GM19397 (cell line): ENCODE data around the gene ZNF575.

Experiments used
- ATAC-seq: cut with Tn5 transposase; IDR thresholded peaks from one replicate; pipeline ENCODE4 v1.9.1; 2021; ENCODE audit warnings: mild to moderate bottlenecking, moderate library complexity; ENCODE audit not compliant: unreplicated experiment

Gene ZNF575, protein sequence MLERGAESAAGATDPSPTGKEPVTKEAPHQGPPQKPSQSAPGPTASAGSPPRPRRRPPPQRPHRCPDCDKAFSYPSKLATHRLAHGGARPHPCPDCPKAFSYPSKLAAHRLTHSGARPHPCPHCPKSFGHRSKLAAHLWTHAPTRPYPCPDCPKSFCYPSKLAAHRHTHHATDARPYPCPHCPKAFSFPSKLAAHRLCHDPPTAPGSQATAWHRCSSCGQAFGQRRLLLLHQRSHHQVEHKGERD

DNA sequence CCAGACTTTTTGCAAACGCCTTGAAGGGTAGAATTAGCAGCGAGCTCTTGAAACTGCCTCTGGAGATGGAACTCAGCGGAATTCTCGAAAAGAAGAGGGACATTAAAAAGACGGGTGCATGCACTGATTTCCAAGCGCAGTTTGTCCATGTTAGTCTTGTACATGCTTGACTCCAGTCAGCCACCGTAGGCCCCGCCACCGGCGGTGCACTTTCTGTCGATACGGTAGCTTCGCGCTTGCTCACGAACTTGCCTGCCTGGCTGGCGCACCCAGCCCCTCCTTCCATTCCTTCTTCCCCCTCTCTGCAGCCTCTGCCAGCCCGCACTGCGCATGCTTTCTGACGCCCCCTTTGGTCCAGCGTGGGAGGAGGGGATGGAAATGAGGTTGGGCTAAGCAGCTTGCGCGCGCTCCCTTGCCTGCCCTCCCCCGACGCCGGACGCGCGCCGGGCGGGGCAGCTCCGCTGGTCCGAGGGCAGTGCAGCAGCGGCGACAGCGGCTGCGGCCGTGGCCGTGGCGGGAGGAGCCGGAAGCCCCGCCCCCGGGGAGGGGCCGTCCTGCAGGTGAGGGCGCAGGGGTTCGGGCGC is at the start of gene ZNF575:
TSS of gene ZNF575 (plus strand) at position 227 of the 584 bp plus-strand sequence. CDS start 1,235 bp downstream, outside the sequence.
- peak; percentile 63 for ATAC-seq

DNA sequence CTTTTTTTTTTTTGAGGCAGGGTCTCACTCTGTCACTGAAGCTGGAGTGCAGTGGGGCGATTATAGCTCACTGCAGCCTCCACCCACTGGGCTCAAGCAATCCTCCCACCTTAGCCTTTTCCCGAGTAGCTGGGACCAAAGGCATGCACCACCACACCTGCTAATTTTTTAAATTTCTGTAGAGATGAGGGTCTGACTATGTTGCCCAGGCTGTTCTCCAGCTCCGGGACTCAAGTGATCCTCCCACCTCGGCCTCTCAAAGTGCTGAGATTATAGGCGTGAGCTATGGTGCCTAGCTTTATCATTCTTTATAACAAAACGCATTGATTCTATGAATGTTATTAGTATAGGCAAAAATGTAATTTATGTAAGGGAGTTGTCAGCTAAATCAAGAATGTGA is 49.7 kb upstream of the ZNF575 start:
- ATAC-seq = no peak

DNA sequence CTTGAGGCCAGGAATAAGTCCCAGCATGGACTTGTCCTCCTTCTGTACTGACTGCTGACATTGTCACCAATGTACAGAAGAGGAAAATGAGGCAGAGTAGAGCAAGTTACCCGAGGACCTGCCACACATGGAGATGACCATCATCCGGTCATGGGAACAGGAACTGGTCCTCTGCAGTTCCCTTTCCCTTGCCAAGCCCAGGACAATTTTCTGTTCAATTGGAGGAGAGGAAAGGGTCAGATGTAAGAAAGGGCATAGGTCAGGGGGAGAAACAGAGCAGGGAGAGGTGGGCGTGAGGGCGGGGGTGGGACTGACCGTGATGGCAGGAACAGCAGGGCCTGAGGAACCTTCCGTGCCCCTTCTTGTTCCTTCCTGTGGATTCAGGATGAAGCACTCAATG is 47.0 kb upstream of the ZNF575 start:
- ATAC-seq = no peak

DNA sequence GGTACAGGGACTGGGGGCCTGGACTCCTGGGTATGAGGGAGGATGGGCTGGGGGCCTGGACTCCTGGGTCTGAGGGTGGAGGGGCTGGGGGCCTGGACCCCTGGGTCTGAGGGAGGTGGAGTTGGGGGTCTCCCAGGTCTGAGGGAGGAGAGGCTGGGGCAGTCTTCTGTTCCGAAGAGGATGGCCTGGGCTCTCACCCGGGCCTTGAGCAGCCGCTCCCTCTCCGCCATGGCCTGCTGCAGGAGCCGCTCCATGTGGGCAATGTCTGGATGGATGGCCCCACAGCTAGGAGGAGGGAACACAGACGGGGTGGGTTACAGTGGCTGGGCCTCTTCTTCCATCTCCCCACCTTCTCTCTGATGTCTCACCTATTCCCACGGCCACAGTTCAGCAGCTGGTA is 46.6 kb upstream of the ZNF575 start:
- ATAC-seq = no peak

DNA sequence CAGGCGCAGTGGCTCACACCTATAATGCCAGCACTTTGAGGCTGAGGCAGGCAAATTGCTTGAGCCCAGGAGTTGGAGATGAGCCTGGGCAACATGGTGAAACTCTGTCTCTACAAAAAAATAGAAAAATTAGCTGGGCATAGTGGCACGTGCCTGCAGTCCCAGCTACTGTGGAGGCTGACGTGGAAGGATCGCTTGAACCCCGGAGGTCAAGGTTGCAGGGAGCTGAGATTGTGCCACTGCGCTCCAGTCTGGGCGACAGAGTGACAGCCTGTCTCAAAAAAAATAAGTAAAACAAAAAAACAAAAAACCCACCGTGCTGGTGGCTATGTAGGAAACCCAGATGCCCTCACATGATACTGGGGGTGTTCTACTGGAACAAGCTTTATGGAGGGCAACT is 44.8 kb upstream of the ZNF575 start:
- no peak for ATAC-seq

DNA sequence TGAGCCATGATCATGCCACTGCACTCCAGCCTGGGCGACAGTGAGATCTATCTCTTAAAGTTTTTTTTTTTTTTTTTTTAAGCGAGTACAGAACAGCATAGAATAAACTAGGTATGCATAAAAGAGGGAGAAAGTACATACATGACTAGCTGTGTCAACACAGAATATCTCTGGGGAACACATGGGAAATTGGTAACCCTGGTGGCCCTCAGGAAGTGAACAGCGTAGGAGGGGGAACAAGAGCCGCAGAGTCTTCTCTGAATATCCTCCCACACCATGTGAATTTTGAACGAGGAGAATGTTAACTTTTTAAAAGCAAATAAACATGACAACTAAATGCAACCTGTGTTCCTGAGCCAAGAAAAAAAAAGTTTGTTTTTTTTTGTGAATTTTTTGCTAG is 43.7 kb upstream of the ZNF575 start:
- ATAC-seq = no peak

DNA sequence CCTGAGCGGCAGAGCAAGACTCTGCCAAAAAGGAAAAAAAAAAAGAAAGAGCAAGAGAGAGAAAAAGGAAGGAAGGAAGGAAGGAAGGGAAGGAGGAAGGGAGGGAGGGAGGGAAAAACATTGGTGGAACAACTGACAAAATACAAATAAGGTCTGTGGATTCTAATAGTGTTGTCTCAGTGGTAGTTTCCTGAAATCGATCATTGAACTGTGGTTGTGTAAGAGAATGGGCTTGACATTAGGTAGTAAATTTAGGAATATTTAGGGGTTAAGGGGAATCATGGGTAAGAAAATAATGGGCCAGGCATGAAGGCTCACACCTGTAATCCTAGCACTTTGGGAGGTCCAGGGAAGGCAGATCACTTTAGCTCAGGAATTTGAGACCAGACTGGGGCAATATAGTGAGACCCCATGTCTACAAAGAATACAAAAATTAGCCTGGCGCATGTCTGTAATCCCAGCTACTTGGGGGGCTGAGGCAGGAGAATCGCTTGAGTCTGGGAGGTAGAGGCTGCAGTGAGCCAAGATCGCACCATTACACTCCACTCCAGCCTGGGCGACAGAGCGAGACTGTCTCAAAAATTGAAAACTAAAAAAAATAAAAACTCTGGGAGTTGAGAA is 42.9 kb upstream of the ZNF575 start:
- no peak for ATAC-seq

DNA sequence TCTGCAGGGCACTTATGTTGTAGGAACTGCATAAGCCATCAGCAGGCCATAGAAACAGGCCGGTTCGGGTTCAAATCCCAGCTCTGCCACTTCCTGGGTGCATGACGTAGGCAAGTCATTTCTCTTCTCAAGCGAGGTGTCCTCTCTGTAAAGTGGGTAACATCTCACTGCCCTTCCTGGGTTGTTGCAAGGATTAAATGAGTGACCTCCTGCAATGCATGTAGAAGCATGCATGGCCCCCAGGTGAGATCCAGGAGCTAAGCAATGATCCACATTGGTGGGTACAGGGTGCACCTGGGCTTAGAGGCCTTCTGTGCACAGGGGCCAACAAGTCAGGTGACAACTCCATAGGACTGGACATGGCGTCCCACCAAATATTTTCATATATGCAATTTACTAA is 42.2 kb upstream of the ZNF575 start:
- ATAC-seq = no peak

DNA sequence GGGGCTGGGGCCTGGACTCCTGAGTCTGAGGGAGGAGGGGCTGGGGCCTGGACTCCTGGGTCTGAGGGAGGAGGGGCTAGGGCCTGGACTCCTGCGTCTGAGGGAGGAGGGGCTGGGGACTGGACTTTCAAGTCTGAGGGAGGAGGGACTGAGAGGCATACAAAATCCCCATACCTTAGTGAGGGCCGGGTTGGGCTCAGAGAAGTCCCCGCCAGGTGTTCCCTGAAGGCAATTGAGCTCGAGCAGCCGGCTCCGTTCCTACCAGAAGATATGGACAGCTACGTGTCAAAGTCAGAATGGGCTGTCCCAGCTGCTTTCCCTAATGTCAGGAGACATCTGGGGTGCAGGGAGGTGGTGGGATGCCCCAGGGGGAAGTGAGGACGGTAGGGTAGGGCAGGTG is 37.9 kb upstream of the ZNF575 start:
- ATAC-seq = no peak

DNA sequence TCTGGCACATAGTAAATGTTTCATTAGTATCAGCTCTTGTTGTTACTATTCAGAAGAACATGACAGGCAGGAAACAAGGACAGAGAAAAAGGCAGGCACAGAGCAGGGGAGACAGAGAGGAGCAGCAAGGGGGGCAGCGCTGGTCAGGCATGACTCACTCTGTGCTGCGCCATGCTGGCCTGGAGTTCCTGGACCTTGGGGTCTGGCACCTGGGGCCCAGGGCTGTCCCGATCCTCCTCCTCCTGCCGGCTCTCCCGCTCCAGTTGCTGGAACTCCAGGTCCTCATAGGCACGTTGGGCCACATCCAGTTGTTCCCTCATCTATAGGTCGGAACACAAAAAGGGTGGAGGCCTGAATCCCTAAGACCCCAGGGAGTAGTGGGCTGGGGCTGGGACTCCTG is 36.0 kb upstream of the ZNF575 start:
- ATAC-seq = no peak

DNA sequence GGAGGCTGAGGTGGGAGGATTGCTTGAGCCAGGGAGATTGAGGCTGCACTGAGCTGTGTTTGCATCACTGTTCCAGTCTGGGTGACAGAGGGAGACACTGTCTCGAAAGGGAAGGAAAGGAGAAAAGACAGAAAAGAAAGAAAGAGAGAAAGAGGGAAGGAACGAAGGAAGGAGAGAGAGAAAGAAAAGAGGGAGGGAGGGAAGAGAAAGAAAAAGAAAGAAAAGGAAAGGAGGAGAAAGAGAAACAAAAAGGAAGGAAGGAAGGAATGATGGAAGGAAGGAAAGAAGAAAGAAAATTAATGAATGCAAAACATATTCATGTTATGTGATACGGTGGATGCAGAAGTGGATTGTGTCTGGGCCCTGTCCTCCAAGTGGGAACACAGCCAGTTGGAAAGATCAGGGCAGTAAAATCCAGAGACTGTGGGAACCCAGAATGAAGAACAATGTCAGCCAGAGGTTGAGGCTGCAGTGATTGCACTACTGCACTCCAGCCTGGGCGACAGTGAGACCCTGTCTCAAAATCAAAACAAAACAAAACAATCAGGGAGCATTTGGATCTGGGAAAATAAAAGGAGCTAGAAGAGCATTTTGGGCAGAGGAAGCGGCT is 34.6 kb upstream of the ZNF575 start:
- ATAC-seq = no peak

DNA sequence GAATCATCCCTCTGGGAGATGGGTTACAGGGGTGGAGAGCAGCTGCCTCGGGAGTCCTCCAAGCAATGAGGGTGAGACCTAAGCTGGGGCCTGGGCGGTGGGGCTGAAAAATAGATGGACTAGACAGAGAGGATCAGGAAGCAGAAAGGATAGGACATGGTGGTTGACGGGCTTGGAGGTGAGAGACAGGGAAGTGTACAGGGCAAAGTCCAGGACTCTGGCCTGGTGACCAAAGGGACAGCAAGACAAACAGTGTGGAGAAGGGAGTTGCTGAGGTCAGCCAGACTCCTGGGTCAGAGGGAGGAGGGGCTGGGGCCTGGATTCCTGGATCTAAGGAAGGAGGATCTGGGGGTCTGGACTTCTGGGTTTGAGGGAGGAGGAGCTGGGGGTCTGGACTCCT is 33.9 kb upstream of the ZNF575 start:
- no peak for ATAC-seq

DNA sequence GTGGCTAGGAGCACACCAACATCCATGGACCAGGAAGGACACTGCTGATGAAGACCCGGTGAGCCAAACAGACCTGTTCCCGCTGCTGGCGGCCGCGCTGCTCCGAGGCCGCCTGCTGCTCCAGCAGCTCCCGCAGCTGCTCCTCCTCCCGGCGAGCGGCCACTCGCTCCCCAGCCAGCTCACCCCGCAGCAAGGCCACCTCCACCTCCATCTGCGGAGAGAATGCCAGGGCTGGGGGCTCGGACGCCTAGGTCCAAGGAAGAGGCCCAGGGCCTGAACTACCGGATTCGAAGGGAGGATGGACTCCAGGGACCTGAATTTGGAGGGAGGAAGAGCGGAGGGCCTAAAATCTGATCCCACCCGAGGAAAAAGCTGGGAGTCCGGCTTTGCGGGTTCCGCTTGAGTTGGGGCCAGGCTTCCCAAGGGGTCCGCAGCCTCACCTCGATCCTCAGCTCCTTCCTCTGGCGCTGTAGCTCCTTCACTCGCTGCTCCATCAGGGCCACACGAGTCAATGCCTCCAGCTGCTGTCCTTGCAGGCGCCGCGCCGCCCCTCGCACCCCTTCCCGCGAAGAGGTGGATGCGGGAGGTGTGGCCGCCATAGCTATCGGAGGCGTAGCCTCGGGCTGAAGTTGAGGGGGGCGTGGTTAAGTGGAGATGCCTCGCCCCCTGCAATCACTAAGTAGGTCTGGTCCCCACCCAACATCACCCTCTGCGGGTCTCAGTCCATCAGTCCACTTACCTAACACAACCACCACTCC is 31.1 kb upstream of the ZNF575 start:
- ATAC-seq = no peak

DNA sequence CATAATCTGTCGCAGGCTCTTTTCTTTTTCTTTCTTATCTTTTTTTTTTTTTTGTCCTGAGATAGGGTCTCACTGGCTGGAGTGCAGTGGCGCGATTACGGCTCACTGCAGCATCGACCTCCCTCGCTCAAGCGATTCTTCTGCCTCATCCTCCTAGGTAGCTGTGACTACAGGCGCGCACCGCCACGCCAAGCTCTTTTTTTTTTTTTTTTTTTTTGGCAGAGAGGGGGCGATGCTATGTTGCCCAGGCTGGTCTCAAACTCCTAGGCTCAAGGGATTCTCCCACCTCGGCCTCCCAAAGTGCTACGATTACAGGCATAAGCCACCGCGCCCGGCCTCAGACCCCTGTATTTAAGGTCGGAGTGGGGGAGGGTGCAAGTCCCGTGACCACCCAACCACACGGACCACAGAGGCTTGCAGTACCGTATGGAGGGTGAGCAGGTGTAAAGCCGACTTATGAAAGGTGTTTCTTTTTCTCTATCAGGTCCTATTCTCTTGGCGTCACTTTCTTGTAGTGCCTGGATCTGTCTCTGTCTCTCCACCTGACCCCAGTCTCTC is 30.5 kb upstream of the ZNF575 start:
- ATAC-seq = no peak

DNA sequence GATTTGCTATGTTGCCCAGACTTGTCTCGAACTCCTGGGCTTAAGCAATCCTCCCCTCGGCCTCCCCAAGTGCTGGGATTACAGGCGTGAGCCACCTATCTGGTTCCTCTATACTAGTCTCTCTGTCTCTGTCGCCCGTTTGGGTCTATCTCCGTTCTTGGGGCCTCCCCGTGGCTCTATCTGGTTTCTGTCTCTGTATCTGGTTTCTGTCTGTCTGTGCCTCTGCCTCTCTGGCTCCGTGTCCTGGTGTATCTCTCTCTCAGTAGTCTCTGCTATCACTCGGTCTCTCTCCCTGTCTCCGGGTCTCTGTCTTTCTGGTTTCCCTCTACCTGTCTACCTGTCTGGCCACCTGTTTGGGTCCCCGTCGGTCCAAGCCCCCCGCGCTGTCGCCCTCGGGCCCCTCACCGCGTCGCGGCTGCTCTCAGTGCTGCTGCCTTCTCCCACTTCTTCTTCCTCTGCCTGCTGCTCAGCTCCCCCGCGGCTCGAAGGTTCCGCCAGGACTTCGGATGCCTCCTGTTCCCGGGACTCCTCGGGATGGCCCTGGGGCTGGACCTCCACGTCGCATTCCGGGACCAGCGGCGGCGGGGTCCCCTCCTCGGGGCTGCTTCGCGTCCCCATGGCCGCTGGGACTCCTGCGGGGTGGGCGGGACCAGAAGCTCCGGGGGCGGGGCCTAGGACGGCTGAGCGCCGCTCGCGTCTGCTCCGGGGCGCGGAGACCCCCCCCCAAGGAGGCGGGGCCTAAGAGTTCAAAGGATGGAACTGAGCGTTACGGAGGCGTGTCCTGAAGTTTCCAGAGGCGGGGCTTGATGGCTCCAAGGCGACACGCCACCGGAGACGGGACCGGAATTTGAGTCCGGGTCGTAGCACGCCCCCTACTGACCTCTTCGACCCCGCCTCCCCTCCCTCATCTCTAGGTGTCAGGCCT is 29.2 kb upstream of the ZNF575 start:
- peak; percentile 79 for ATAC-seq

DNA sequence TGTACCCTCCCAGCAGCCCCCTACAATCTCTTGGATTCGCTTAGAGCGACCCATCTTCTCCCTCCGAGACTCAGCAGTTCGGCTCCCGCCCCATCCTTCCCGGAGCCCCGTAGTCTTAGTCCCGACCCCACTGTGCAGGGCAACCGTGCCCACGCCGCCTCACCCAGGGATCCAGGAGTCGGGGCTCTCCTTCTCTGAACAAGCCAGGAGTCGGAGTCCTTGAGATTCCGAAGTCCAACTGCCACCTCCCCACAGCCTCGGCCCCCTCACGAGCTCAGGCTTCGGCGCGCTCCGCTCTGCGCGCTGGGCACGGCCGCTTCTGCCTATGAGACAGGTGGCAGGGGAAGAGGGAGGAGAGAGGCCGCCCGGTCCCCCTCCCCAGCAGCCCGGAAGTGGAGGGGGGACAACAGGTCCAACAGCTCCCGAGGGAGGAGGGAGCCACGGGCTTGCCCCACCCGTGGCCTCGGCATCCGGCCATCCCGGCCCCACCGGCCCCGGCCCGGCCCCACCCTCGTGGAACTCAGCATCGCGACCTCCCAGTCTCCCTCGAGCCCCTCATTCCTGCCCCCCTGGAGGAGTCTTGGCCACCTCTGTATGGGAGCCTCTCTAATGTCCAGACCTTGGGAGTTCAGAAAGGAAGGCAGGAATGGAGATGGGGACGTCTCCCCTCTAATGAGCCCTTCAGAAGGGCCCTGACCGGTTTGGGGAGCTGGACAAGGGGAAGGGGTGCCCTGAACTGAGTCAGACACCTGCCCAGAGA is 28.4 kb upstream of the ZNF575 start, which contains the start of gene PHLDB3:
TSS of gene PHLDB3 (minus strand) at position 321 of the 760 bp plus-strand sequence. CDS start 628 bp downstream, outside the sequence.
- peak; percentile 26 for ATAC-seq

DNA sequence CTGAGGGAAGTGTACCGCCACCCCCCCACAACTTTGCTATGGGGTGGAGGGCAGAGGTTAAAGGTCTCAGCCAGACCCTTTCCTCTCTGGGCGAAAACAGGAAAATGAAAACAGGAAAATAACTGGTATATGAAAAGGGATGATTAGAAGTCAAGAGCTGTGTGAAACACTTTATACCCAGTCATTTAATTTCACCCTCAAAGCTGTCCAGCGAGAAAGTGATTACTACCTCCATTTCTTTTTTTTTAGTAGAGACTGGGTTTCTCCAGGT is 27.9 kb upstream of the ZNF575 start:
- ATAC-seq = no peak

DNA sequence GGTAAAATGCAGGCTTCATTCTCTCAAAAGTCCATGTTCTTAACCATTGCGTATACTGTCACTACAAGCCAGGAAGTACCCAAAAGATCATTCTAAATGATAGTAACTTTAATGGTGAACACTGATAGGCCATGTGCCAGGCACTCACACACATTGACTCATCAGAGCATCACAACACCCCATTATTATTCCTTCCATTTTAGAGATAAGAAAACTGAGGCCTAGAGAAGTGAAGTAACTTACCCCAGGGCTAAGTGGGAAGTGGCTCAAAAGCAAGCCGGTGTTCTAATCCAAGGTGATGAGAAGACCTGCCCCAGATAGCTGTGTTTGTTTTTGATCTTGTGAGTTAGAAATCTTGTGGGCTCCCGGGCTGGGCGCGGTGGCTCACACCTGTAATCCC is 27.0 kb upstream of the ZNF575 start:
- ATAC-seq = no peak

DNA sequence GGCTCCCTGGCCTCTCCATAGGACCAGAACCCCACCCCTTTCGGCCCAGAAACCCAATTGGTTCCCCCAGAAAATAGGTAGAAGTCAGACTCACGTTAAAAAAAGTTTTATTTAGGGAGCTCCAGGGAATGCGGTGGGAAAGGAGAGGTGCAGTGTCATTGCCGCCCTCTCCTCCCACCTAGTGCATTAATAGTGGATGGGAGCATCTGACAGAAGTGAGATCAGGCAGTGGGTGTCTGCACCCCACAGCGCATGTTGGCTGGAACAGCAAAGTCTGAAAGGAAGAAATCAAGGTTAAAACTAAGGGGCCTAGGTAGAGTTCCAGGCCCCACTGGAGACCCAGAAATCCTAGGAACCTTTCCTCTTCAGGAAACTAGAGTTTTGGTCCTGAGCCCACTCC is 26.4 kb upstream of the ZNF575 start:
- ATAC-seq = no peak
